Measurements from ENCODE around the gene SHC2.

DNA sequence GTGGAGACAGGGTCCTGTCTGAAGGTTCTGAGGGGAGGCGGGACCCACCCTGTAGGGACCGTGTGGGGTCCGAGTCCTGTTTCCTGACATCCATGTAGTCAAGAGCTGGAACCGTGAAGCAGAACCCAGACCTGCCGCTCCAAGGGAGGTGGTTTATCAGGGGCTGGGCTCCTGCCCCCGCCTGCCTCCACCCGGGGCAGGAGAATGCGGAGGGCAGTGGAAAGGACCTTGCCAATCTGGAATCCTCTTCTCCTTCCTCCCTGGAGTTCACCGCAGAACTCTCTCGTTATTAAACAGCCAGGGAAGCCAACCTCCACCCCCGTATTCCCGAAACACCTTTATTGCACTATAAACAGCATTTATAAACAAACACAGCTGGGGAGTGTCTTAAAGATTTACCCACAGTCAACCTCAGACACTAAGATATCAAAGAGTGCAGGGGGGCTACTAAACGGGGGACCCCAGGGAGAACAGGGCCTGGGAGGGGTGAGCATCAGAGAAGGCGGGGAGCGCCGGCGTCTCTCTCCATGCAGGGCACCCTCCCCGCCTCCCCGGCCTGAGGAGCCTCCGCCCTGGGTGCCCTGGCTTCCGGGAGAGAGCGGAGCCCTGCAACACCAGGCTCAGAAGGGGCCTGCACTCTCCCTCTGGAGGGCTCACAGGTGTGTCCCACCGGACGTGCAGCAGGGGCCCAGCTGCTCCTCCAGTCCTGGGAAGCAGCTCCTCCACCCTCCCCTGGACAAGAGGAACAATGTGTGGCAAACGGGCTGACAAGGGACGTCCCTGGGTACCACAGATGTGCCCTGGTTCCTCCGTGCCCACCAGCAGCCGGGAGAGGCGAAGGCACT, 55.5 kb downstream of the SHC2 start:
- TF ChIP-seq CTCF (IDR thresholded peaks at IDR 0.05): no peak
- no peak for TF ChIP-seq POLR2A (IDR thresholded peaks at IDR 0.05)

Measured in vagina (tissue), 2 donors.